K562 (cell line): ENCODE measurements around the gene ITPKA. TPM values are rescaled to one million over a fixed set of nuclear protein-coding genes. Genes with fewer than 3 reads are reported as not detected.
A peak's percentile ranks its signal among the peaks of the same experiment; 100 is the strongest.

Source experiments
- KLF13 ChIP-seq: fragments of 450-650 bp; IDR thresholded peaks from 2 replicates; pipeline ENCODE4 v1.6.1; 2016; ENCODE audit warnings: missing genetic modification characterization, low read depth, mild to moderate bottlenecking, missing compliant biosample characterization, moderate library complexity, borderline replicate concordance
- PRDM10 ChIP-seq: fragments of 450-650 bp; IDR thresholded peaks from 2 replicates; pipeline ENCODE4 v1.6.1; 2018; ENCODE audit not compliant: partially characterized antibody
- polyA plus RNA-seq, 8 experiments: library from polyadenylated mRNA; depleted of rRNA in 4 of 8; stranded (reverse) in 5 of 8; unstranded in 3 of 8; fragments of >200 nt; fragmentation: Nextera tagmentation in 2 of 8; fragmentation: Illumina TruSeq in 1 of 8; extraction: Ambion mirVana in 2 of 8; extraction: Trizol in 1 of 8; gene quantifications; 2 replicates each; pipeline versions ENCODE4 v1.2.1 to v1.2.3, GENCODE V29; 2011 to 2014; ENCODE audit warnings: inconsistent platforms in 1 of 8, missing spikeins in 1 of 8
- total RNA-seq, 7 experiments: library from RNA; depleted of rRNA in 6 of 7; stranded (reverse); fragments of >200 nt in 6 of 7; fragmentation: Illumina TruSeq in 2 of 7; extraction: Trizol in 2 of 7; gene quantifications; 2 replicates each; pipeline versions ENCODE4 v1.2.1 to v1.2.3, GENCODE V29; 2011 to 2021; ENCODE audit warnings: low replicate concordance in 1 of 7
- TF ChIP-seq, protein P1 (sequence below): fragments of 250-450 bp; sonication (Bioruptor Pico); IDR thresholded peaks from 2 replicates; pipeline ENCODE4 v1.5.0; 2020; ENCODE audit warnings: mild to moderate bottlenecking

ITPKA gene
- total and polyA plus RNA-seq, 9 of the 15 experiments (the other 6 are each of a cell fraction or from before 2014, with no cell fraction given) = 0.14 to 68.4 (median 11.5) TPM

- TF ChIP-seq, protein P1, sequence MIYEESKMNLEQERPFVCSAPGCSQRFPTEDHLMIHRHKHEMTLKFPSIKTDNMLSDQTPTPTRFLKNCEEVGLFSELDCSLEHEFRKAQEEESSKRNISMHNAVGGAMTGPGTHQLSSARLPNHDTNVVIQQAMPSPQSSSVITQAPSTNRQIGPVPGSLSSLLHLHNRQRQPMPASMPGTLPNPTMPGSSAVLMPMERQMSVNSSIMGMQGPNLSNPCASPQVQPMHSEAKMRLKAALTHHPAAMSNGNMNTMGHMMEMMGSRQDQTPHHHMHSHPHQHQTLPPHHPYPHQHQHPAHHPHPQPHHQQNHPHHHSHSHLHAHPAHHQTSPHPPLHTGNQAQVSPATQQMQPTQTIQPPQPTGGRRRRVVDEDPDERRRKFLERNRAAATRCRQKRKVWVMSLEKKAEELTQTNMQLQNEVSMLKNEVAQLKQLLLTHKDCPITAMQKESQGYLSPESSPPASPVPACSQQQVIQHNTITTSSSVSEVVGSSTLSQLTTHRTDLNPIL (CRISPR knock-in tag) = no peak
- peak; percentile 73 for TF ChIP-seq PRDM10
- peak; percentile 76; the same call in 1 of the 2 replicates for TF ChIP-seq KLF13 (tag)
Observed at GRCh38 chr15:41513506-41514227, 20.0 kb downstream of the ITPKA start, which contains the start of gene LTK (continued).
